A549 treated with CORT108297 at 1 μM for 4 hours (cell line): Measurements from ENCODE around the gene CCDC71L. TPM values are rescaled to one million over a fixed set of nuclear protein-coding genes. Genes with fewer than 3 reads are reported as not detected.

Experiments used
- total RNA-seq: library from RNA; stranded (reverse); fragments of 200-300 nt; extraction: Qiagen RNA extraction; gene quantifications from 5 replicates; pipeline ENCODE4 v1.2.3, GENCODE V29; 2022

The CCDC71L gene
- 10.2 to 16.6 TPM (median 13.8 TPM) in 5 replicates for total RNA-seq

DNA sequence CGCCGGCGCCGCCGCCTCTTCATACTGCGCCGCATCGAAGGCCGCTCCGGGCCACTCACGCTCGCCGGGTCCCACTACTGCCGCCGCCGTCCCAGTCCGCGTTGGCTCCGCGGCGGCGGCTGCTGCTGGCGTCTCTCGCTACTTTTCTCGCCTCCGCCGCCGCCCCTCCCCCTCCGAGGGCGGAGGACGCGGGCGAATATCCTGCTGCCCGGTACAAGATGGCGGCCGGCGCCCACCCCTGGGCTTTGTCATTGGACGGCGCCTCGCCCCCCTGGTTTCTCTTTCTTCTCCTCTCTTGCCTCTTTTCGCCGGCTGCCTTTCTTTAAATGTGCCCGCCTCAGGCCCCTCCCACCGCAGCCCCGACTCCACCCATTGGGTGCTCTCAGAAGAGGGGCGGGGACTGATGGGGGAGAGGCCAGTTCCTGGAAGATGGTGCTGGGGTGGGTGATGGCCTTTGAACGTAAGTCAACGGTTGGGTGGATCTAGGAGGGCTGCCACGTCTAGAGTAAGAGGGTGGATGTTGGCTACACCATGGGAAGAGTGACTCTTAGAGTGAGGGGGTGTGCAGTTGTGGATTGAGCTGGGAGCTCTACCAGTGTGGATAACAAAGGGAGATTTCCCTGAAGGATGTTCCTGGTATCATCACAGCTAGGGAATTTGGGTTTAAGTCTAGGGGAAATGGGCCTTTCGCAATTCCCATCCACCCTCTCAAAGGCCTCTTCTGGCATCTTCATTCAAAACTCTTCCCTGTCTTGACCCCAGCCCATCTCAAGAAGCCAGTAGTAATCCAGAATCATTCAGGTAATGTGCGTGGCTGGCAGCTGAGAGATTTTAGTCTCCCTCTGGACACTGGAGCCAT lies at the start of gene CCDC71L:
TSS of gene CCDC71L (minus strand) at position 297 of the 859 bp plus-strand sequence. CDS start at position 35, 262 bp downstream.

Other genes with a start within 250 kb of the CCDC71L start
- gene PIK3CG, start 204.1 kb upstream of the CCDC71L start, total RNA-seq, result not detected in 5 replicates